Fibroblast of skin of right biceps (primary cell): ENCODE data around the gene ZNF662.

Experiments used
- DNase-seq: peaks from one replicate; pipeline ENCODE4 v3.0.0-alpha.2; 2013

Gene ZNF662

GRCh38 chr3:42942693-42943092, 36.8 kb downstream of the ZNF662 start:
- DNase-seq: no peak

DNA sequence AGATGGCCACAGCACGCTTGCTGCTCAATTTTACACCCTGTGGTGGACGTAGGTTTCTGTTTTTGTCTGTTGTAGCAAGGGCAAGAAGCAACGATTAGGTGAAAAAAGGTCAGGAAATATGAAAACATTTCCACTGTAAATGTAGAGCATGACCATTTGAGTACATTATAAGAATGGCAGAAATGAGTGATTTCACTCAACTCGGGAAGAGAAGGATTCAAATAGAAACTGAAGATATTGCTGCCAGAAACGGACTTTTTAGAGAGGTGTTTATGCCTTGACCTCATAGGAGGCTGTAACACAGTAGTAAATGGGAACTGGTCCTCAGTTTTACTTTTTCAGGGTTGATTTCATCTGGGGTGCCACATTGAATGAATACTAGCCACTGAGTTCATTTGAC, 40.1 kb downstream of the ZNF662 start:
- DNase-seq: no peak

GRCh38 chr3:42957573-42957972, 51.6 kb downstream of the ZNF662 start:
- DNase-seq: no peak

DNA sequence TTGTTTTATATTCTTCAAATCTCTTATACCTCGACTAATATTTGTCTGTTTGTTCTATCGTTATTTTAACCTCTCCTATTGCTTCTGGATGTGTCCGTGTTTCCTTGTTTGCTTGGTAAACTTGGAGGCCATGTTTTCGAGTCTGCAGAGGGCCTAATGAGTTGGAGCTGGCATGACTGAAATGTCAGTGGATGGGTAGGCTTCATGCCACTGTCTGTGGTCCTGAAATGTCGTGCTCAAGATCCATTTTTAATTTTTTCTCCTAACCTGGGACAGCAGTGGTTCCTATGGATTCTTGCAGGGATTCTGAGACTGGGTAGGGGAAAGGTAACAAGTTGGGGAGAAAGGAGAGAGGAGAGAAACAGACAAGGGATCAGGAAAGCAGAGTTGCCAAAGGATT, 54.3 kb downstream of the ZNF662 start:
- DNase-seq: no peak

GRCh38 chr3:42960786-42961185, 54.8 kb downstream of the ZNF662 start:
- no peak for DNase-seq

DNA sequence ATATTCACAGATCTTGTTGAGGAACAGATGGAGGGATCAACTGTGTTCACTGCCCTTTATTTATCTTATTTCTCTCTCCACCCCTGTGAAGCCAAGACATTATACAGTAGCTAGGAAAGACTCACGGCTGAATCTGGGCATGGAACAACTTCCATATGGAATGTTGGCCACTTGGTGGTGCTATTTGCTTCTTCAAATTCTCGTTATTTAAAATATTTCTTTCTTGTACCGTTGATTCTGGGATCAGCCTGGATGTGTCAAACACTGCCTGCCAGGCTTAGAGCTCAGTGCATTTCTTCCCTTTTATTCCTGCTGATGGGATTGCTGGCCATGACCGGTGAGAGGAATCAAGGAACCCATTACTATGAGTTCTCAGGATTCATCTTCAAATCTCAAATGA, 55.7 kb downstream of the ZNF662 start:
- peak; percentile 47 for DNase-seq

DNA sequence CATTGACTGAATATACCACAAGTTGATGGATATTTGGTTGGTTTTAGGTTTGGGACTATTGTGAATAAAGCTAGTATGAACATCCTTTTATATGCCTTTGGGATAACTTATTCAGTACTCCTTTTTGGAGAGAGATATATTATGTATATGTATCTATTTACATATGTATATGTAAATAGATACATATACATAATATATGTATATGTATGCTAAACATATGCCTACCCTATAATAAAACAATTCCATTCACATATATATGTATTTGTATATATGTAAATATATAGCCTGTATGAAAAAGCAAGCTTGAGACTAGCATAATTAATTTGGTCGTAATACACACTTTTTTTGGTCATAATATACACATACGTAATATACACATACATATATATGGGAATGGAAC, 57.3 kb downstream of the ZNF662 start:
- no peak for DNase-seq

- DNase-seq: no peak
These were observed 58.3 kb downstream of the ZNF662 start for GRCh38 chr3:42964266-42964665.
